Fibroblast of skin of right biceps (primary cell): ENCODE results near the gene MMS22L.

Source experiments
- DNase-seq: peaks from one replicate; pipeline ENCODE4 v3.0.0-alpha.2; 2013

MMS22L gene

GRCh38 chr6:97282726-97283617 is at the start of gene MMS22L:
Gene MMS22L (minus strand): TSS chr6:97283216. CDS start chr6:97282477, 739 bp downstream.
- DNase-seq, result peak; percentile 96

GRCh38 chr6:97322811-97323210 is 39.8 kb upstream of the MMS22L start:
- DNase-seq, result peak; percentile 73

GRCh38 chr6:97322226-97322625 is 39.2 kb upstream of the MMS22L start:
- DNase-seq, result no peak

GRCh38 chr6:97316978-97317377 is 34.0 kb upstream of the MMS22L start:
- DNase-seq, result no peak

GRCh38 chr6:97312241-97312640 is 29.2 kb upstream of the MMS22L start:
- peak; percentile 2 for DNase-seq

GRCh38 chr6:97306544-97307320 is 23.7 kb upstream of the MMS22L start:
- DNase-seq, result no peak

- DNase-seq, result no peak
Observed at GRCh38 chr6:97305414-97306066, 22.5 kb upstream of the MMS22L start.

- DNase-seq, result no peak
Observed at GRCh38 chr6:97304701-97305100, 21.7 kb upstream of the MMS22L start.

GRCh38 chr6:97294451-97294850 is 11.4 kb upstream of the MMS22L start:
- peak; percentile 34 for DNase-seq

- DNase-seq, result no peak
Observed at GRCh38 chr6:97293198-97293696, 10.2 kb upstream of the MMS22L start.

GRCh38 chr6:97292671-97293070 is 9.7 kb upstream of the MMS22L start:
- DNase-seq, result peak; percentile 17

- no peak for DNase-seq
Observed at GRCh38 chr6:97291896-97292295, 8.9 kb upstream of the MMS22L start.

GRCh38 chr6:97289332-97289731 is 6.3 kb upstream of the MMS22L start:
- DNase-seq, result no peak

GRCh38 chr6:97288188-97288587 is 5.2 kb upstream of the MMS22L start:
- DNase-seq, result no peak

- peak; percentile 3 for DNase-seq
Observed at GRCh38 chr6:97282238-97282725, 734 bp downstream of the MMS22L start.

GRCh38 chr6:97280766-97281165 is 2.2 kb downstream of the MMS22L start:
- no peak for DNase-seq

- DNase-seq, result no peak
Observed at GRCh38 chr6:97275804-97276203, 7.2 kb downstream of the MMS22L start.

- DNase-seq, result no peak
Observed at GRCh38 chr6:97269821-97270220, 13.2 kb downstream of the MMS22L start.

- no peak for DNase-seq
Observed at GRCh38 chr6:97262676-97263075, 20.3 kb downstream of the MMS22L start.

GRCh38 chr6:97246842-97247241 is 36.2 kb downstream of the MMS22L start:
- DNase-seq, result no peak

GRCh38 chr6:97240222-97240621 is 42.8 kb downstream of the MMS22L start:
- peak; percentile 76 for DNase-seq

- no peak for DNase-seq
Observed at GRCh38 chr6:97231911-97232310, 51.1 kb downstream of the MMS22L start.

- no peak for DNase-seq
Observed at GRCh38 chr6:97222903-97223302, 60.1 kb downstream of the MMS22L start.
